ENCODE results near the gene EIF2B2.
"Not testable (repeated sequence)": the region's sequence is repeated elsewhere in the genome, so short reads cannot be mapped to it uniquely, and the experiment has no call there.

Gene EIF2B2

GRCh38 chr14:74974364-74975058 lies 28.2 kb upstream of the EIF2B2 start:
- no peak for DNase-seq

DNA sequence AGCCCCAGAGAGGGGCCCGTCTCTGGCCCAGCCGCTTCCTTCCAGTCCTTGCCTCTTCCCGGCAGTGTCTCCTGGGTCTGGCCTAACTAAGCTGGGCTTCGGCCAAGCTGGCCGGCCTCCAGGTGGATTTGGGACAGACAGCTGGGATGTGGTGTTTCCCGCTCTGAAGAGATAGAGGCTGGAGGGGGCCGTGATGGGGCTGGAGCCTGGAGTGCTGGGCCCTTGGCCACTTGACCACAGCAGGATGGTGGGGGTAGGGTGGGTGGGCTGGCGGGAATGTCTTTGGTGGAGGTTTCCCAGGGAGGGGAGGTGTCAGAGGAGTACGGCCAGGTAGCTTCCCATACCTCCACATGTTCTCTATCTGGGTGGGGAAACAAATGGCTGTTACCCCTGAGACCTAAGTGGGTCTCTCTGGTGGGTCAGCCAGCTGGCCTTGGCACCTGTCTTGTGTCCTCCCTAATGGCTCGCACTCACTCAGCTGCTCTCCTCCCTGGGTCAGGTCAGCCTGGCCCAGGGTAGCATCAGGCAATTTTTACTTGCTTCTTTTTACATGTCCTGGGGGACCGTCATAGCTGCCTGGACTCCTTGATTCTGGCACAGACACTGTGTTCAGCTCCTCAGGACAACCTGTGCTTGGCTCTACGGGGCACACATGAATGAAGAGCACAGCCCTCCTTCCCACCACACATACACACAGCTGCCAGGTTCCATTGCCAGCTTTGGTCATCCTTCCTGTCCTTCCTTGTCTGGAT lies 27.5 kb upstream of the EIF2B2 start:
- no peak for DNase-seq

DNA sequence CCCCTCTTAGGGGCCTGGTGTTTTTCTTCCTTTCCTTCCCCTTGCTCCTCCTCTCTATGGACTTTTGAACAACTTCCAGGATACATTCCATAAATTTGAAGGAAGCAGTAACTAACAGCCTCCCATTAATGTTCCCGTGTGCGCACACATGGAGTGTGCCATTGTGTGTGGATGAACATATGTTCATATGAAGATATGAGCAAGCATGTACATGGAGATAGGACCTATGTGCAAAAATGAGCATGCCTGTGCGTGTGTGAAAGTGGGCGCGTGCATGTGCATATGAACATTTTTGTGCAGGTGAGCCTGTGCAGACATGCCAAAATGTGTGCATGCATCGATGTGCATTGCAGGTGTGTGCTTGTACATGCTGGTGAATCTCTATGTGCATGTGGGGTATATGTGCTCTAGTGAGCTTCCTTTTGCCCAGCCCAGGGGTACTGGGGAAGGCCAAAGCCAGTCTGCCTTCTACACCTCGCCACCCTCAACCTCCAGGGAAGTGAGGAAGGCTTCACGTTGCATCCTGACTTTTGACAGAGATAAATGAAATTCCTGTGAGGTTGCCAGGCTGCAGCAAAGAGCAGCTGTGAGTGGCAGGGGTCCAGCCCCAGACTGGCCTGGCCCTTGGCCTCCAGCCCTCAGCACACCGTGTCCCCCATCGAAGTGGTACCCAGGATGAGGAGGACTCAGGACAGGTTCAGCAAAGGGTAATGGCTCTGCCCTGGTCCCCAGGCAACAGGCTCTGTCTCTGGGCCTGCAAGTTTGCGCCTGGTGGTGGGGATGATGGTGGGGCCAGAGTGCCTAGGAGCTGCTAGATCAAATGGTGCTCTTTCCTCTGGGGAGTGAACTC lies 26.2 kb upstream of the EIF2B2 start:
- no peak for DNase-seq

GRCh38 chr14:74977164-74977900 lies 25.4 kb upstream of the EIF2B2 start:
- DNase-seq = no peak

GRCh38 chr14:74977901-74978385 lies 24.8 kb upstream of the EIF2B2 start:
- DNase-seq = no peak

- no peak for DNase-seq
Measured at GRCh38 chr14:74978416-74978947, 24.2 kb upstream of the EIF2B2 start.

- DNase-seq = no peak
Measured at GRCh38 chr14:74979029-74979428, 23.7 kb upstream of the EIF2B2 start.

- no peak for DNase-seq
Measured at GRCh38 chr14:74979442-74980397, 23.0 kb upstream of the EIF2B2 start.

DNA sequence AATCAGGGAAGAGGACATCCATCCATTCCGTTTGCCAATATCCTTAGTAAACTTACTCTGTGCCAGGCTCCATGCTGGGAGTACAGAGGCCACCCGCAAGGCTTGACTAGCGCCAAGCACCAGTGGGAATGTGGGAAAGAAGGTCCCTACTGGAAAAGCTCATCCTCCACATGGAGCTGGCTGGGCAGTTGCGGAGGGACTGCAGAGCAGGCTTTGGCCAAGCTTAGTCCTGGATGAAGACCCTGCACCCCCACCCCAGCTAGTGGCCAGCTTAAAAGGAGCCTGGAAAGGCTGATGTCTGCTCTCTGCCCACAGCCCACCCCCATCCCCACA lies 22.4 kb upstream of the EIF2B2 start:
- no peak for DNase-seq

- DNase-seq = no peak
Measured at GRCh38 chr14:74980731-74981461, 21.8 kb upstream of the EIF2B2 start.

DNA sequence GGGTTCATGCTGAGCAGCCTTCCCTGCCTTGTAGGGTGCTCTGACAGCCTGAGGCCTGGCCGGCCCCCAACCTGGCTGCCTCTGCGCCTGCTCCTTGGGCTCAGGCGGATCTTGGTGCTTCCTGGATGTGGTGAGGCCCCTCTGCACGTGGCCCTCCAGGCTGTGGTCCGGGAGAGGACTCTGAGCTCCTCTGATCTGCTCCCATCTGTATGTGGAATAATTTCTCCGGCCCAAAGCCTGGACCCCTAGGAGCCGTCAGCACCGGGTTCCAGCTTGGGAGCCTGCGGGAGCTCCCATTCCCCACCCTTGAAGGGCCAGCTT lies 21.3 kb upstream of the EIF2B2 start:
- DNase-seq = no peak

- no peak for DNase-seq
Measured at GRCh38 chr14:74981833-74982232, 20.9 kb upstream of the EIF2B2 start.

DNA sequence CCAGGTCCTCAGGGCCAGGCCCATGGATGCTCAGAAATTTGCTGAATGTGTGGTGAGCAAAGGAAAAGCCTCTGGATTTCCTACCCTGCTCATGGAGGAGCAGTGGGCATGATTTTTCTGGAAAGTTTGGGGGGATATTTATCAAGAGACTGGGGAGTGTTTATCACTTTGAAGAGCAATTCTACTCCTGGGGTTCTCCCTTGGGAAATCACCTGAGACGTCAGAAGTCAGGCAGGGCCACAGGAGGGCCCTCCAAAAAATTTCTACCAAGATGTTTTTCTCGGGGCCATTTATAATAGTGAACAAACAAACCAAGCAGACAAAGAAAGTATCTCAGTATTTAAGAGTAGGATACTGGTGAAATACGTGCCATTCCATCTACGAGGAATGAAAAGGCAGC lies 20.1 kb upstream of the EIF2B2 start:
- DNase-seq = no peak

DNA sequence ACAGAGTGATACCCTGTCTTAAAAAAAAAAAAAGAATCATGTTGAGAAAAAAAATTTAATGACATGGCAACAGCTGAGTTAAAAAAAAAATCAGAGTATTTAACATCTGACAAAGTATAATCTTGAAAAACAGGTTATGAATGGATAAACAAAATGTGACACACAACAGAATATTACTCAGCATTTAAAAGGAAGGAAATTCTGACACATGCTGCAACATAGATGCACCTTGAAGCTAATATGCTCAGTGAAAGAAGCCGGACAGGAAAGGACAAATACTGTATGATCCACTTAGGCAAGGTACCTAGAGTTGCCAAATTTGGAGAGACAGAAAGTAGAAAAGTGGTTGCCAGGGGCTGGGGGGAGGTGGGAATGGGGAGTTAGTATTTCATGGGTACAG lies 19.4 kb upstream of the EIF2B2 start:
- no peak for DNase-seq

- DNase-seq = no peak
Measured at GRCh38 chr14:74984236-74985027, 18.3 kb upstream of the EIF2B2 start.

DNA sequence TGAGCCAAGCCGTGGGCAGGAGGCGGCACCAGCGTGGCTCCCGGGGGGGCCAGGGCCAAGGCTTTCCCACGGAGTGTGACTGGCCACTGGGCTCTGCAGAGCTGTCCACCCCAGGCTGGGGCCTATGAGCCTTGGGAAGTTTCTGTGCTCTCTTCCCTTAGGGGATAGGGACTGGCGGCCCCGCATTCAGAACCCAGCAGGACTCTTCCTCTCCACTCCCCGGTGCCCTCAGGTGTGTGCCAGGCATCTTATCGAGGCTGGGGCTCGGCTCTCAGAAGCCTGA lies 17.8 kb upstream of the EIF2B2 start:
- no peak for DNase-seq

- no peak for DNase-seq
Measured at GRCh38 chr14:74985806-74986205, 16.9 kb upstream of the EIF2B2 start.

DNA sequence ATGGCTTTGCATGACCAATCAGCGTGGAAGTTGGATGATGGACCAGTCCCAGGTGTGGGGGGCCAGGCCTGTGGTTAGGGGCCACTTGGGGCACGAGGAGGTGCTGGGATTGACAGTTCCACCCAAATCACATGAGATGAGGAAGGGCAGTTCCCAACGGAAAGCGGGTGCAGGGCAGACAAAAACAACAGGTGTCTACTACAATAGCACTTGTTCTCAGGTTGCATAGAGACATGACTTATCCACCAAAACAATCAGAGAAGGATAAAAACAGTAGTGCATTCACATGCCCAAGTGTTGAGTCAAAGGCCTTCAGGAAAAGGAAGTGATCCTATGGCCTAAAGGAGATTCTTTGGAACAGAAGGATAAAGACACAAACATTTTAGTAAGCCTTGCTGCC lies 14.6 kb upstream of the EIF2B2 start:
- DNase-seq = no peak

- DNase-seq = no peak
Measured at GRCh38 chr14:74988993-74989392, 13.7 kb upstream of the EIF2B2 start.

- DNase-seq = not testable (repeated sequence)
Measured at GRCh38 chr14:74994182-74994581, 8.5 kb upstream of the EIF2B2 start.

Measured in activated gamma-delta T cell treated with Interleukin-2 at 50 U/mL for 16 hours (primary cell).